HFFc6 (cell line): ENCODE measurements around the gene RAB1B. TPM values are rescaled to one million over a fixed set of nuclear protein-coding genes. Genes with fewer than 3 reads are reported as not detected.
"Not testable (repeated sequence)": the region's sequence is repeated elsewhere in the genome, so short reads cannot be mapped to it uniquely, and the experiment has no call there.

Experiments used
- DNase-seq: peaks from one replicate; pipeline ENCODE4 v3.0.0-alpha.2; 2018
- H3K27ac Mint-ChIP-seq: 2 replicates; pipeline ENCODE4 v1.8.0; 2020; ENCODE audit warnings: mild to moderate bottlenecking, mixed read lengths
- H3K27me3 Mint-ChIP-seq: 2 replicates; pipeline ENCODE4 v1.8.0; 2021; ENCODE audit warnings: mild to moderate bottlenecking, moderate library complexity, mixed read lengths; ENCODE audit not compliant: insufficient read depth
- H3K36me3 Mint-ChIP-seq: 2 replicates; pipeline ENCODE4 v1.8.0; 2021; ENCODE audit warnings: low read depth, mixed read lengths
- H3K4me1 Mint-ChIP-seq: 2 replicates; pipeline ENCODE4 v1.8.0; 2020; ENCODE audit warnings: low read depth, mixed read lengths
- H3K4me3 Mint-ChIP-seq: 2 replicates; pipeline ENCODE4 v1.8.0; 2020; ENCODE audit warnings: mild to moderate bottlenecking, moderate library complexity, mixed read lengths
- H3K9me3 Mint-ChIP-seq: 2 replicates; pipeline ENCODE4 v1.8.0; 2020; ENCODE audit warnings: mild to moderate bottlenecking, mixed read lengths
- CTCF ChIP-seq: fragments of 200-600 bp; sonication (generic); IDR thresholded peaks from 2 replicates; pipeline ENCODE4 v1.5.0; 2021; ENCODE audit warnings: antibody characterized with exemption, mild to moderate bottlenecking
- total RNA-seq, 6 experiments: library from RNA; stranded (reverse); fragmentation: NEBNext Ultra II Directional; extraction: Animal tissue kit (Norgen Biotek cat#: 25700); gene quantifications; 2 replicates in 1 of 6; 3 replicates in 5 of 6; pipeline ENCODE4 v1.2.3, GENCODE V29; 2021

The RAB1B gene
- total RNA-seq, 6 experiments from 2014 or later = 220 to 272 (median 246) TPM

GRCh38 chr11:66247801-66248200 is 20.6 kb upstream of the RAB1B start:
- no peak overlapping the region for H3K27ac Mint-ChIP-seq
- no peaks in the 10 kb centered on the region for H3K9me3 Mint-ChIP-seq
- no peak for DNase-seq
- no peaks in the 10 kb centered on the region for H3K4me1 Mint-ChIP-seq
- peaks cover 7% of the 10 kb centered on the region for H3K27me3 Mint-ChIP-seq
- no peak overlapping the region for H3K4me3 Mint-ChIP-seq
- TF ChIP-seq CTCF = no peak
- H3K36me3 Mint-ChIP-seq = peaks cover 14% of the 10 kb centered on the region

GRCh38 chr11:66248903-66249302 is 19.5 kb upstream of the RAB1B start:
- Mint-ChIP-seq H3K27ac (no peak overlapping the region), H3K9me3 (no peaks in the 10 kb centered on the region), H3K36me3 (peaks cover 17% of the 10 kb centered on the region), H3K4me3 (no peak overlapping the region), H3K4me1 (no peaks in the 10 kb centered on the region), H3K27me3 (peaks cover 11% of the 10 kb centered on the region)
- no peak for DNase-seq
- no peak for TF ChIP-seq CTCF

GRCh38 chr11:66251809-66252208 is 16.6 kb upstream of the RAB1B start:
- H3K9me3 Mint-ChIP-seq = no peaks in the 10 kb centered on the region
- peaks cover 4% of the 10 kb centered on the region for H3K4me1 Mint-ChIP-seq
- DNase-seq = no peak
- no peak overlapping the region for H3K4me3 Mint-ChIP-seq
- peaks cover 18% of the 10 kb centered on the region for H3K27me3 Mint-ChIP-seq
- TF ChIP-seq CTCF = no peak
- H3K36me3 Mint-ChIP-seq = peaks cover 17% of the 10 kb centered on the region
- no peak overlapping the region for H3K27ac Mint-ChIP-seq

- Mint-ChIP-seq H3K27me3 (peaks cover 16% of the 10 kb centered on the region), H3K36me3 (peaks cover 17% of the 10 kb centered on the region)
- H3K27ac Mint-ChIP-seq, H3K9me3 Mint-ChIP-seq, H3K4me3 Mint-ChIP-seq, H3K4me1 Mint-ChIP-seq, DNase-seq: not testable (repeated sequence)
These were observed 15.4 kb upstream of the RAB1B start for GRCh38 chr11:66253081-66253480.

GRCh38 chr11:66258473-66258893 is 10.0 kb upstream of the RAB1B start:
- H3K27ac Mint-ChIP-seq = peak overlapping the region; percentile 11
- DNase-seq = no peak
- no peaks in the 10 kb centered on the region for H3K9me3 Mint-ChIP-seq
- peaks cover 12% of the 10 kb centered on the region for H3K36me3 Mint-ChIP-seq
- H3K4me3 Mint-ChIP-seq = peak overlapping the region; percentile 89
- H3K4me1 Mint-ChIP-seq = peaks cover 24% of the 10 kb centered on the region
- peak; percentile 52 for TF ChIP-seq CTCF
- peaks cover 18% of the 10 kb centered on the region for H3K27me3 Mint-ChIP-seq

- Mint-ChIP-seq H3K4me3 (peak overlapping the region; percentile 89), H3K36me3 (peaks cover 9% of the 10 kb centered on the region), H3K27me3 (peaks cover 16% of the 10 kb centered on the region), H3K4me1 (peaks cover 24% of the 10 kb centered on the region), H3K27ac (peak overlapping the region; percentile 5; the same call in 1 of the 2 replicates), H3K9me3 (no peaks in the 10 kb centered on the region)
- no peak for DNase-seq
- TF ChIP-seq CTCF = no peak
These were observed 9.2 kb upstream of the RAB1B start for GRCh38 chr11:66259225-66259624.
